ENCODE results near the gene DLX3. TPM values are rescaled to one million over a fixed set of nuclear protein-coding genes. Genes with fewer than 3 reads are reported as not detected.

DLX3 gene
- total and polyA plus RNA-seq, 5 experiments from 2014 or later = 0.09 to 0.32 (median 0.22) TPM; not detected in 1

Other genes starting within 250 kb of the DLX3 start
- gene FAM117A, start 231.1 kb downstream of the DLX3 start, total RNA-seq = 10 to 100 TPM; 84.5 to 90.8 TPM
- 10 to 100 TPM; 36.9 to 53.6 (median 46.7) TPM for gene FAM117A, start 231.1 kb downstream of the DLX3 start, polyA plus RNA-seq
- 100 to 1,000 TPM; 120 TPM for gene KAT7, start 206.5 kb downstream of the DLX3 start, total RNA-seq
- 10 to 100 TPM; 34.4 to 51.1 (median 39.2) TPM for gene KAT7, start 206.5 kb downstream of the DLX3 start, polyA plus RNA-seq
- not detected for gene TAC4, start 147.2 kb downstream of the DLX3 start, total RNA-seq
- gene TAC4, start 147.2 kb downstream of the DLX3 start, polyA plus RNA-seq = not detected
- gene DLX4, start 26.0 kb downstream of the DLX3 start, total RNA-seq = 1 to 10 TPM in 1 of 2 experiments, under 1 TPM in 1; 0.88 to 1.4 TPM
- under 1 TPM in 1 of 3 donors, not detected in 2; 0.11 TPM for gene DLX4, start 26.0 kb downstream of the DLX3 start, polyA plus RNA-seq
- gene ITGA3, start 60.9 kb upstream of the DLX3 start, total RNA-seq = 1 to 10 TPM; 8.0 to 8.5 TPM
- gene ITGA3, start 60.9 kb upstream of the DLX3 start, polyA plus RNA-seq = 1 to 10 TPM in 2 of 3 donors, under 1 TPM in 1; 0.40 to 1.5 (median 1.4) TPM
- gene PDK2, start 100.1 kb upstream of the DLX3 start, total RNA-seq = 10 to 100 TPM; 44.4 to 45.3 TPM
- gene PDK2, start 100.1 kb upstream of the DLX3 start, polyA plus RNA-seq = 10 to 100 TPM; 27.9 to 47.4 (median 40.4) TPM
- under 1 TPM in 1 of 2 experiments, not detected in 1; 0.30 TPM for gene SAMD14, start 134.9 kb upstream of the DLX3 start, total RNA-seq
- not detected for gene SAMD14, start 134.9 kb upstream of the DLX3 start, polyA plus RNA-seq
- gene PPP1R9B, start 155.5 kb upstream of the DLX3 start, total RNA-seq = 10 to 100 TPM; 82.8 to 83.6 TPM
- under 1 TPM; 0.29 to 0.84 (median 0.67) TPM for gene PPP1R9B, start 155.5 kb upstream of the DLX3 start, polyA plus RNA-seq
- not detected for gene SGCA, start 170.8 kb upstream of the DLX3 start, total RNA-seq
- under 1 TPM in 1 of 3 donors, not detected in 2; 0.71 TPM for gene SGCA, start 170.8 kb upstream of the DLX3 start, polyA plus RNA-seq
- under 1 TPM; 0.44 to 0.83 TPM for gene COL1A1, start 206.4 kb upstream of the DLX3 start, total RNA-seq
- gene COL1A1, start 206.4 kb upstream of the DLX3 start, polyA plus RNA-seq = not detected

All from naive thymus-derived CD8-positive, alpha-beta T cell (primary cell).